ENCODE results near the gene ENPEP. TPM values are rescaled to one million over a fixed set of nuclear protein-coding genes. Genes with fewer than 3 reads are reported as not detected.
"Not testable (repeated sequence)": the region's sequence is repeated elsewhere in the genome, so short reads cannot be mapped to it uniquely, and the experiment has no call there.

The ENPEP gene
- total and polyA plus RNA-seq, 9 donors: 11.3 to 42.3 (median 20.9) TPM

DNA sequence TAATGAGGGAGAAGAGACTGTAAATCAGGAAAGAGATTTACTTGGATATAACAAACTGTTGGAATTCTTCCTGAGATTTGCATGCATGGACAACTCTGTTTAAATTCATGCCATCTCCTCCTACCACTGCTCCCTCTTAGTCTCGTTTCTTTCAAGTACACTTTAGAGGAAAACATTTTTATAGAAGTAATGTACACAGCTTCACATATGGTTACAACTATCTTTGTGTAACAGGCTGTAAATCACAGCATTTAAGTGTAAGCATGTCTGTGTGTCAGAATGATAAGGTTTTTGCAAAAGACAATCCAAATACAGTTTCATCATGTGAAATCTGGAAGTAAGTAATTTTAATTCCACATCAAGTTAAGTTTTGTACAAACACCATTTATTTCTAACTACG lies 21.5 kb upstream of the ENPEP start:
- Histone ChIP-seq H3K36me3 (ENCODE audit: control insufficient read depth, insufficient read depth, low read length) (no peaks in the 10 kb centered on the region), H3K9me3 (replicated peaks; ENCODE audit: control insufficient read depth, low read depth, low read length) (no peaks in the 10 kb centered on the region), H3K4me1 (ENCODE audit: control insufficient read depth, insufficient read depth, low read length) (no peaks in the 10 kb centered on the region), H3K4me3 (ENCODE audit: low read length) (no peak overlapping the region), H3K27ac (ENCODE audit: low read length) (no peak overlapping the region), H3K27me3 (ENCODE audit: control insufficient read depth, insufficient read depth, low read length) (no peaks in the 10 kb centered on the region)
- no peak for DNase-seq
- WGBS (ENCODE audit: insufficient coverage): no CpG with 5 or more reads among the region's 2 CpGs

DNA sequence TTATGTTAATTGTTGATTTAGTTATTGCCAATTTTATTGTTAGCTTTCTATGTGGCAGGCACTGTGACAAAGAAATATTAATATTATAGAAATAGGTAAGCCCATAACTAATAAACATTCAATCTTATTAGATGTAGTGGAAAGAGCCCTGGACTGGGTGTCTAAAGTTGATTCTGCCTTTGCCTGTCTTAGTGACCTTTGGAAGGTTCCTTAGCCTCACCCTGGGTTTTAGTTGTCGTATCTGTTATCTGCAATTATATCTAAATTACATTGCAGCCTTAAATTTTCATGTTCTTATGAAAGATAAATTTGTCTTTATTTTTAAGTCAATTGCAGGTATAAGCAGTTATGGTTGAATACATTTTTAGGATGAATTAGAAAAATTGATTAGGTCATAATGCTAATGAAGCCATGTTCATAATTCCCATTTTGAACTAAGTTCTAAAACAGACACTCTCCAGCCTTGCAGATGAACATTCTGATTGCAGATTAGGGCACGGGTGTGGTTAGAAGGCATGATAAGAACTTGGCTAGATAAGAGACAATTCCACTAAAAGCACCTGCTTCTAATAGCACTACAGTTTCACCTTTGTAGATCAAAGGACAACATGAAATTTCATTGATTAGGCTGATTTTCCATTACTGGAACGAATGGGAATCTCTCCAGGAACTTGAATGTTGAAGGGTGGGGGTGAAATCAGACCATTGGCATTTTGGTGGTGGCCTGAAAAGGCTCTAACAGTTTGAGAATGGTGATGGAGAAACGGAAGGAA lies 17.3 kb upstream of the ENPEP start:
- Histone ChIP-seq H3K27ac (ENCODE audit: low read length) (no peak overlapping the region), H3K4me3 (ENCODE audit: low read length) (no peak overlapping the region), H3K9me3 (replicated peaks; ENCODE audit: control insufficient read depth, low read depth, low read length) (no peaks in the 10 kb centered on the region), H3K4me1 (ENCODE audit: control insufficient read depth, insufficient read depth, low read length) (no peaks in the 10 kb centered on the region), H3K27me3 (ENCODE audit: control insufficient read depth, insufficient read depth, low read length) (no peaks in the 10 kb centered on the region), H3K36me3 (ENCODE audit: control insufficient read depth, insufficient read depth, low read length) (no peaks in the 10 kb centered on the region)
- no peak for DNase-seq
- 83% methylated on average over 1 of the region's 4 CpGs for WGBS (ENCODE audit: insufficient coverage)

DNA sequence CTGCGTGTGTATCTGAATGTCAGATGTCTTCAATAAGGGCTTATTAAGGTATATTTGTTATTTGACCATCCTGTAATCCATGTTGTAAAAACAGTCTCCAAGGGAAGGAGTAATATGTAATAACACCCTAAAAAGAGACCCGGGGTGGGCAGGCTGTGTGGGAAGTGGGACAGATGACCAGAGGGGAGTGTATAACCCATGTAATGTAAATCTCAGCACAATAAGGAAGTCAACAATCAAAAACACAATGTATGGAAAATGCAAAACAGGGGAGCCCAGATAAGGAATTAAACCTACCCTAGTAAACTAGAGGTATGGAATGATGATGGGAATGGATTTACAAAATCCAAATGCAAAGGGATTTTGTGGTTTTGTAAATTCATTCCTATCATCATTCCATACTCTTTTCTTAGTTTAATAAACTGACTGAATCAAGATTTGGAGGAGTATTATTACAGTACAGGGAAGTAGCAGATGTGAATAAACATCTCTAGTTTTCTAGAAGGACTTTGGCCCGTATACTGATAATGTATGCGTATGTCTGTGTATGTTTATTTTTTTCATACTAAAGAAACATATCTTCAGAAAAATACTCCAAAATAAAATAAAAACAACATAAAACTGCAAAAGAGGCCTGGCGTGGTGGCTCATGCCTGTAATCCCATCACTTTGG lies 15.7 kb upstream of the ENPEP start:
- no CpG with 5 or more reads among the region's 5 CpGs for WGBS (ENCODE audit: insufficient coverage)
- DNase-seq: no peak
- Histone ChIP-seq H3K27me3 (ENCODE audit: control insufficient read depth, insufficient read depth, low read length) (no peaks in the 10 kb centered on the region), H3K9me3 (replicated peaks; ENCODE audit: control insufficient read depth, low read depth, low read length) (no peaks in the 10 kb centered on the region), H3K27ac (ENCODE audit: low read length) (no peak overlapping the region), H3K36me3 (ENCODE audit: control insufficient read depth, insufficient read depth, low read length) (no peaks in the 10 kb centered on the region), H3K4me3 (ENCODE audit: low read length) (no peak overlapping the region), H3K4me1 (ENCODE audit: control insufficient read depth, insufficient read depth, low read length) (no peaks in the 10 kb centered on the region)

DNA sequence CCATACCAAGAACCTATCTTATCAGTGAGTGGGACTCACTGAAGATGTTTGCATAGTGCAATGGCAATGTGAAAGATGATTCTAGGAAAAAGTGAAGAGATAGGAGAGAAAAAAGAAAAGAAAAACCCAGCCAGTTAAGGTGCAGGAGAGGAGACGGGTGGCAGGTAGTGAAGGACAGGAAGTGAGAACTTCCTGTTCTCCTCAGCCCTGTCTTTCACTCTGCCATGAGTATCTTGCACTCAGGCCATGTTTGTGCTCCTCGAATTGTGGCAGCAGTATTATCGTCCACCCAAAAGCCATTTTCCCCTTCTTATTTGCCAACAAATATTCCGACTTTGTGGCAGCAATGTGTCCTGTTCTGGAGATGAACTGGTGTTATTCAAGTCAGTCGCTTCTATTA lies 8.6 kb upstream of the ENPEP start:
- Histone ChIP-seq H3K9me3 (replicated peaks; ENCODE audit: control insufficient read depth, low read depth, low read length) (peaks cover 3% of the 10 kb centered on the region), H3K4me3 (ENCODE audit: low read length) (no peak overlapping the region), H3K4me1 (ENCODE audit: control insufficient read depth, insufficient read depth, low read length) (no peaks in the 10 kb centered on the region), H3K27me3 (ENCODE audit: control insufficient read depth, insufficient read depth, low read length) (no peaks in the 10 kb centered on the region), H3K27ac (ENCODE audit: low read length) (no peak overlapping the region), H3K36me3 (ENCODE audit: control insufficient read depth, insufficient read depth, low read length) (no peaks in the 10 kb centered on the region)
- no peak for DNase-seq
- WGBS (ENCODE audit: insufficient coverage): 62% methylated on average over 2 of the region's 5 CpGs

DNA sequence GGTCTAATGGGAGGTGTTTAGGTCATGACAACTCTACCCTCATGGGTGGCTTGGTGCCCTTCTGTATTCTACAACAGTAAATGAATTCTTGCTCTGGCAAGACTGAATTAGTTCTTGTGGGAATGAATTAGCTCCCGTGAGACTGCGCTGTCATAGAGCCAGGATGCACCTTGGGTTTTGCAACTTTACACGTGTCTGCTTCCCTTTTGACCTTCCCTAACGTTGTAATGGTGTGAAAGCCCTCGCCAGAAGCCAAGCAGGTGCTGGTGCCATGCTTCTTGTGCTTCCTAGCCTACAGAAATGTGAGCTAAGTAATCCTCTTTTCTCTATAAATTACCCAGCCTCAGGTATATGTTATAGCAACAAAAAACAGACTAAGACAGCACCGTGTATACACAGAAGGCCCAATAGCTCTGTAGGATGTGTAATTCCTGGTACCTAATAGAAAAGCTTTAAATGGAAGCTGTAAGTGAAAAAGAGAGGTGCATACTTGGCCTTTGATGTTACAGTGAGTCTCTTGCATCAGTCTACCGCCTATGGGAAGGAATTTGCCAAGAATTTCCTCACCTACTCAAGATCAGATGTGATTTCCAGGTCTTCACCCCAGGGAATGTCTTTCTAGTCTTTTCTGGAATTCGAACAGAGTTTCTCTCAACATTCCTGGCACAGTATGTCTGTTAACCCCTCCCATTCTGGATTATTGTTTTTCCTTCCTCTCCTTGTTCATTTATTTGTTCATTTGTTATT lies 3.2 kb upstream of the ENPEP start:
- Histone ChIP-seq H3K27me3 (ENCODE audit: control insufficient read depth, insufficient read depth, low read length) (no peaks in the 10 kb centered on the region), H3K9me3 (replicated peaks; ENCODE audit: control insufficient read depth, low read depth, low read length) (peaks cover 3% of the 10 kb centered on the region), H3K27ac (ENCODE audit: low read length) (no peak overlapping the region), H3K4me1 (ENCODE audit: control insufficient read depth, insufficient read depth, low read length) (peaks cover 6% of the 10 kb centered on the region), H3K4me3 (ENCODE audit: low read length) (no peak overlapping the region), H3K36me3 (ENCODE audit: control insufficient read depth, insufficient read depth, low read length) (no peaks in the 10 kb centered on the region)
- peak; percentile 41 for DNase-seq
- WGBS (ENCODE audit: insufficient coverage): 42% methylated on average over 3 of the region's 8 CpGs

DNA sequence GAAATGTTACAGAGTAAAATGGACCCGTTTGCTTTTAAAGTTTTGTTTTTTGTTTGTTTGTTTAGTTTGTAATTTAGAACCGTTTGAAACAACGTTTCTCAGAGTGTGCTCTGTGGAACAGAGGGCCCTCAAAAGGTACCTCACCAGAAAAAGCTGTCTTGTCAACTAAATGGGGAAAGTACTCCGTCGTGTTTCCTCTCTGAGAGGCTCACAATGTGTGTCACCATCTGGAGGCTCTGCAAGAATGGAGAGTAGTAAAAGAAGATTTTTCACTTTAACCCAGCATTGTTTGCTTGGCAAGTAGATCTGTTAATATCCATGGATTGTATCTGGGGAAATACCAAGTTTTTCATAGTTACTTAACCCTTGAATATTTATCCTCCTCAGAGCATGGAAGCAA lies 1.5 kb upstream of the ENPEP start:
- Histone ChIP-seq H3K27me3 (ENCODE audit: control insufficient read depth, insufficient read depth, low read length) (no peaks in the 10 kb centered on the region), H3K27ac (ENCODE audit: low read length) (peak overlapping the region; percentile 67), H3K9me3 (replicated peaks; ENCODE audit: control insufficient read depth, low read depth, low read length) (peaks cover under 1% of the 10 kb centered on the region), H3K4me1 (ENCODE audit: control insufficient read depth, insufficient read depth, low read length) (peaks cover 6% of the 10 kb centered on the region), H3K36me3 (ENCODE audit: control insufficient read depth, insufficient read depth, low read length) (no peaks in the 10 kb centered on the region), H3K4me3 (ENCODE audit: low read length) (no peak overlapping the region)
- peak; percentile 82 for DNase-seq
- no CpG with 5 or more reads among the region's 5 CpGs for WGBS (ENCODE audit: insufficient coverage)

DNA sequence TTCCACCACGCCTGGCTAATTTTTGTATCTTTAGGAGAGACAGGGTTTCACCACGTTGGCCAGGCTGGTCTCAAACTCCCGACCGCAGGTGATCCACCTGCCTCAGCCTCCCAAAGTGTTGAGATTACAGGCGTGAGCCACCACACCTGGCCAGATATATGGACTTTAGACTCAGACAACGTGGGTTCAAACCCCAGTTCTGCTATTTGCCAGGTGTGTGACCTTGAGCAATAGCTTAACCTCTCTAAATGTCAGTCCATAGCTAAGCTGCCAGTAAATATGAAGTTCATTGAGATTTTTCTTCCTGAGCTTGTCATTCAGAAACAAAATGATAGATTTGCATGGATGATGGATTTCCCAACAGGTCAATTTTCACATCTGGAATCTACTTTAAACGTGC lies 875 bp upstream of the ENPEP start:
- H3K36me3 ChIP-seq (ENCODE audit: control insufficient read depth, insufficient read depth, low read length); H3K27ac ChIP-seq (ENCODE audit: low read length); H3K27me3 ChIP-seq (ENCODE audit: control insufficient read depth, insufficient read depth, low read length); DNase-seq; H3K9me3 ChIP-seq (replicated peaks; ENCODE audit: control insufficient read depth, low read depth, low read length); H3K4me1 ChIP-seq (ENCODE audit: control insufficient read depth, insufficient read depth, low read length); H3K4me3 ChIP-seq (ENCODE audit: low read length): not testable (repeated sequence)
- 50% methylated on average over 7 of the region's 7 CpGs for WGBS (ENCODE audit: insufficient coverage)

DNA sequence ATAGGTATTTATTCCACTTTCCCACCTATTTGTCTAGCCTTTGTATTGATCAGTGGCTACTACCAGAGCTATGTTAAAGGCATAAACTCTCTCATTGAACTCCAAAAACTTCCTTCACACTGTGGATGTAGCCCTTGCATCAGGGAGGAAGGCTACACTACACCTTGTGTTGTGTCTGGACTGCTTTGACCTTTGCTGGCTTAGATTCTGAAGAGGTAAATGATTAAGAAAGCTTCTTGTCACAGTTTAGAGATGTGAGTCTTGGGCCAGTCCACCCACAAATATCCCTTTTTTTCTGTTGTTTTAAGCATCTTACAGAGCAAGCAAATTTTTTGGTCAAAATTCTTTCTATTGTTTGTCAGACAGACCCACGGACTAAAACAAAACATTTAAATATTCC lies 1.9 kb downstream of the ENPEP start:
- Histone ChIP-seq H3K36me3 (ENCODE audit: control insufficient read depth, insufficient read depth, low read length) (no peaks in the 10 kb centered on the region), H3K9me3 (replicated peaks; ENCODE audit: control insufficient read depth, low read depth, low read length) (no peaks in the 10 kb centered on the region), H3K4me3 (ENCODE audit: low read length) (peak overlapping the region; percentile 18), H3K27ac (ENCODE audit: low read length) (no peak overlapping the region), H3K4me1 (ENCODE audit: control insufficient read depth, insufficient read depth, low read length) (peaks cover 3% of the 10 kb centered on the region), H3K27me3 (ENCODE audit: control insufficient read depth, insufficient read depth, low read length) (no peaks in the 10 kb centered on the region)
- no CpG with 5 or more reads among the region's 1 CpG for WGBS (ENCODE audit: insufficient coverage)
- no peak for DNase-seq

DNA sequence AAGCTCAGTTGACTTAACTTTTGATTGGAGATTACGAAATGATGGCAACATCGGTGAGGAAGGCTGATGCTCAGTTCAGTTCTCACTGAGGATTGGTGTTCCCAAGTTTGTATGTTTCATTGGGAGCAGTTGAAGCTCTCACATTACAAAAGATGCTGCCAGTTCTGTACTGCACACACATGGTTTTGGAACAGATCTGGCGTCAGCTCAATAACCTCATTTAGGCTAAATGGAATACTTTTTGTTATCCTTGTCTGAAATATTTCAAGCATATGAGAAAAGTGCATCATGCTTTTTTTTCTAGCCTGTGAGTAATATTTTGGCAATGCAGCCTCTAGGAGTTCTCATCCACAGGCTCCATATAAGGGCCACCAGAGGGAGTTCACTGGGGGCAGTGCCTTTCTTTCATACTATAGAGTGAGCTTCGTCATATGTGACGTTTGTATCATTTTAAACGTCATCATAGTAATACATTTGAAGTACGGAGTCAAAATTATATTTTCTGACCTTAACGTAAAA lies 4.1 kb downstream of the ENPEP start:
- peak; percentile 94 for DNase-seq
- Histone ChIP-seq H3K4me1 (ENCODE audit: control insufficient read depth, insufficient read depth, low read length) (peaks cover 2% of the 10 kb centered on the region), H3K4me3 (ENCODE audit: low read length) (no peak overlapping the region)

DNA sequence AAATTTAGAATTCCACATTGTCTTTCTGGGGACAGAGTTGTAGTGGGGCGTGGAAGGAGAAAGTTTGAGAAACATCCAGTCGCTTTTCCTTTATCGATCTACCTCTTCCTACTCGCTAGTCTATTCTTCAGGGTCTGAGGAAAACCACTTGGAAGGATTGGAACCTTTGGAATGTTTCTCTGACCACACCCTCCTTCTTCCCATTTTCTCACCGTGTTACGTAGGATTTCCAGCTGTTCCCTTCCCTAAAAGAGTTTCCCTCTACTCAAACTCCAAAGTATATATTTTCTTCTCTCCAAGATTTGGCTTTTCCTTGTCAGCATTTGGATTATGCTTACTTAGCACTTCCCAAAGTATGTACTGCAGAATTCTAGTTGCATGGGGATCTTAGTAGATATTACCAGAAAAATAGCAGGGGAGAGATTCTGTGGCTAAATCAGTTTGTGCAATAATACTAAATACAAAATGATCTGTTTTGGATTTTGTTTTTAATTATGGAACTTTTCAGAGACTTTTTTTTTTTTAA lies 4.9 kb downstream of the ENPEP start:
- H3K9me3 ChIP-seq (replicated peaks; ENCODE audit: control insufficient read depth, low read depth, low read length): no peaks in the 10 kb centered on the region
- no peaks in the 10 kb centered on the region for H3K27me3 ChIP-seq (ENCODE audit: control insufficient read depth, insufficient read depth, low read length)
- peak; percentile 70 for DNase-seq
- H3K36me3 ChIP-seq (ENCODE audit: control insufficient read depth, insufficient read depth, low read length): no peaks in the 10 kb centered on the region
- peaks cover 2% of the 10 kb centered on the region for H3K4me1 ChIP-seq (ENCODE audit: control insufficient read depth, insufficient read depth, low read length)
- 42% methylated on average over 4 of the region's 6 CpGs for WGBS (ENCODE audit: insufficient coverage)
- H3K4me3 ChIP-seq (ENCODE audit: low read length): no peak overlapping the region
- peak overlapping the region; percentile 74 for H3K27ac ChIP-seq (ENCODE audit: low read length)

More for the DNA sequence above, 4.1 kb downstream of the ENPEP start:
- no peaks in the 10 kb centered on the region for H3K9me3 ChIP-seq (replicated peaks; ENCODE audit: control insufficient read depth, low read depth, low read length)
- H3K27me3 ChIP-seq (ENCODE audit: control insufficient read depth, insufficient read depth, low read length): no peaks in the 10 kb centered on the region
- WGBS (ENCODE audit: insufficient coverage): no CpG with 5 or more reads among the region's 8 CpGs
- no peaks in the 10 kb centered on the region for H3K36me3 ChIP-seq (ENCODE audit: control insufficient read depth, insufficient read depth, low read length)
- H3K27ac ChIP-seq (ENCODE audit: low read length): peak overlapping the region; percentile 74
